PC-3 (cell line): Measurements from ENCODE around the gene PTPRD.

Experiments
- CTCF ChIP-seq: fragments of 300-600 bp; sonication (generic); conservative IDR thresholded peaks from 2 replicates; pipeline ENCODE4 v1.5.1; 2017; ENCODE audit warnings: antibody characterized with exemption, low read depth, mild to moderate bottlenecking, low read length
- EZH2phosphoT487 ChIP-seq: fragments of 300-600 bp; sonication (generic); IDR thresholded peaks from 2 replicates; pipeline ENCODE4 v1.6.1; 2018; ENCODE audit warnings: mild to moderate bottlenecking, antibody characterized with exemption, low read length, borderline replicate concordance

GRCh38 chr9:10254338-10254737 lies 358.5 kb downstream of the PTPRD start:
- TF ChIP-seq CTCF (no peak), EZH2phosphoT487 (no peak)
